Type B pancreatic cell (in vitro differentiated cells): Measurements from ENCODE around the gene LCN6. TPM values are rescaled to one million over a fixed set of nuclear protein-coding genes. Genes with fewer than 3 reads are reported as not detected.

ENCODE experiments used
- DNase-seq: peaks from one replicate; pipeline ENCODE4 v3.0.0; 2021; ENCODE audit warnings: mixed read lengths; ENCODE audit not compliant: unreplicated experiment; ENCODE audit errors: extremely low spot score
- H3K27ac Mint-ChIP-seq: 2 replicates; pipeline ENCODE4 v1.8.0; 2021; ENCODE audit warnings: mild to moderate bottlenecking, mixed read lengths
- H3K27me3 Mint-ChIP-seq: 2 replicates; pipeline ENCODE4 v1.8.0; 2021; ENCODE audit warnings: mixed read lengths
- H3K36me3 Mint-ChIP-seq: 2 replicates; pipeline ENCODE4 v1.8.0; 2021; ENCODE audit warnings: mixed read lengths
- H3K4me1 Mint-ChIP-seq: one replicate; pipeline ENCODE4 v1.8.0; 2021; ENCODE audit warnings: mixed read lengths; ENCODE audit not compliant: unreplicated experiment
- H3K4me3 Mint-ChIP-seq: 2 replicates; pipeline ENCODE4 v1.8.0; 2021; ENCODE audit warnings: mild to moderate bottlenecking, mixed read lengths
- H3K9me3 Mint-ChIP-seq: 2 replicates; pipeline ENCODE4 v1.8.0; 2021; ENCODE audit warnings: mixed read lengths
- CTCF ChIP-seq: fragments of 200-600 bp; sonication (generic); conservative IDR thresholded peaks from 2 replicates; pipeline ENCODE4 v1.5.0; 2021; ENCODE audit warnings: antibody characterized with exemption, mild to moderate bottlenecking
- total RNA-seq: library from RNA; stranded (reverse); gene quantifications from 2 replicates; pipeline ENCODE4 v1.2.1, GENCODE V29; 2021; ENCODE audit warnings: low replicate concordance

LCN6 gene
- total RNA-seq, 1 donor from 2014 or later: not detected

DNA sequence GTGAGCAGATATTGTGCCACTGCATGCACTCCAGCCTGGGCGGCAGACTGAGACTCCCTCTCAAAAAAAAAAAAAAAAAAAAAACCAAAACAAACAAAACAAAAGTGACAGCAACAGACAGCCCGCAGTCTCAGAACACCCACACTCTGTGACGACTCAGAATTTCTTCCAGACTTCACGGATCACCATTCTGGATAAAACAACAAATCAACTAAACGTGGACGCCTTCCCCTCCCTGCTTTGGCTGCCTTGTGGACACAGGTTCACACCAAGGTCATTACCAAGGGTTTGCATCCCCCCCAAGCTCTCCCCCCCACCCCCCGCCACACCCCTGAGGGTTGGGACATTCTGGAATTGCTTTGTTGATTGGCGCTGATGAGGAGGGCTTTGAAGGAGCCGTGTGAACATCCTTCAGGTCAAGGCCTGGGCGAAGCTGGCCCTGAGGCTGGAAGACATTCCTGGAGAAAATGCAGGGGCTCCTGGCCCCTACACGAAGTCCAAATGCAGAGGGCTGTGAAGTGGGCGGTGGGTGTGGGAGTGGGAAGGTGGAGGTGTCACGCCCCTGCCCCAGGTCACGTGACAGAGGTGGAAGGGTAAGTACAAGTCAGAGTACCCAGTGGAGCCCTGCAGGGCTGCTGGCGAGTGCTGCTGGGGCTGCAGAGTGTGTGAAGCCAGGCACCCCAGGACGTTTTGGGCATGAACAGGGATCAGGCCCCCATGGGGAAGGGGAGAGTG lies 15.7 kb downstream of the LCN6 start:
- peaks cover 11% of the 10 kb centered on the region for H3K4me1 Mint-ChIP-seq
- peak overlapping the region; percentile 54 for H3K27ac Mint-ChIP-seq
- TF ChIP-seq CTCF: no peak
- no peak for DNase-seq
- H3K9me3 Mint-ChIP-seq: no peaks in the 10 kb centered on the region
- H3K27me3 Mint-ChIP-seq: peaks cover under 1% of the 10 kb centered on the region
- no peak overlapping the region for H3K4me3 Mint-ChIP-seq
- H3K36me3 Mint-ChIP-seq: no peaks in the 10 kb centered on the region

- peak overlapping the region; percentile 72 for H3K4me3 Mint-ChIP-seq
- H3K27ac Mint-ChIP-seq: peak overlapping the region; percentile 39
- H3K27me3 Mint-ChIP-seq: peaks cover 5% of the 10 kb centered on the region
- no peak for TF ChIP-seq CTCF
- H3K36me3 Mint-ChIP-seq: peaks cover 12% of the 10 kb centered on the region
- DNase-seq: no peak
- peaks cover 27% of the 10 kb centered on the region for H3K4me1 Mint-ChIP-seq
- H3K9me3 Mint-ChIP-seq: no peaks in the 10 kb centered on the region
Measured at GRCh38 chr9:136729926-136730325, 18.4 kb downstream of the LCN6 start.

- Mint-ChIP-seq H3K4me3 (peak overlapping the region; percentile 72), H3K36me3 (peaks cover 17% of the 10 kb centered on the region), H3K4me1 (peaks cover 27% of the 10 kb centered on the region), H3K9me3 (no peaks in the 10 kb centered on the region), H3K27me3 (peaks cover 5% of the 10 kb centered on the region), H3K27ac (peak overlapping the region; percentile 39)
- no peak for DNase-seq
- no peak for TF ChIP-seq CTCF
Measured at GRCh38 chr9:136729144-136729543, 19.2 kb downstream of the LCN6 start.

DNA sequence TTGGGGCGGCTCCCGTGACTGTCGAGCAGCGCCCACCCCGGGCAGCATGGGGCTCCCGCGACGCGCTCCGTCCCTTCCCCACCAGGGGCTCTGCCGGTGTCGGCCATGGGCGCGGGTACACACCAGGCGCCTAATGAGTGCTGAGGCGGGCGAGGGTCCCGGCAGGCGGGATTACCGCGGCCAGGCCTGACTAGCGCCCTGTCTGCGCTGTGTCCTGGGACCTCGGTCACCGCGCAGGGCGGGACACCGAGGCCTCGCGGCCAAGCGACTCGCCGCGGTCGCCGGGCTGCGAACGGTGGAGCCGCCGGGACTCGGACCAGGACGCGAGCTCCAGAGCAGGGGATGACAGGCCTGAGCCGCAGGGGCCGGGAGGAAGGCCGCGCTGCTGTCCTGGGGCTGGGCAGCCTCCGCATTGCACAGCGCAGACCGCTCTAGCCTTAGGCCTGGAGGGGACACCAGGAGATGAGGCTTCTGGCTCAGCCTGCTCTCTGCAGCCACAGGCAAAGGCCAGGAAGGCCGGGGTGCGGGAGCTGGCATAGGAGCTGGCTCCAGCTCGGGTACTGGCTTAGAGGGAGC lies 19.7 kb downstream of the LCN6 start:
- no peak for TF ChIP-seq CTCF
- DNase-seq: no peak
- H3K27ac Mint-ChIP-seq: no peak overlapping the region
- H3K36me3 Mint-ChIP-seq: peaks cover 22% of the 10 kb centered on the region
- H3K4me3 Mint-ChIP-seq: peak overlapping the region; percentile 68
- H3K9me3 Mint-ChIP-seq: no peaks in the 10 kb centered on the region
- peaks cover 27% of the 10 kb centered on the region for H3K4me1 Mint-ChIP-seq
- H3K27me3 Mint-ChIP-seq: peaks cover 5% of the 10 kb centered on the region

GRCh38 chr9:136728080-136728547 lies 20.2 kb downstream of the LCN6 start:
- peaks cover 23% of the 10 kb centered on the region for H3K36me3 Mint-ChIP-seq
- peak; percentile 95 for TF ChIP-seq CTCF
- peaks cover 5% of the 10 kb centered on the region for H3K27me3 Mint-ChIP-seq
- peaks cover 27% of the 10 kb centered on the region for H3K4me1 Mint-ChIP-seq
- H3K27ac Mint-ChIP-seq: no peak overlapping the region
- no peaks in the 10 kb centered on the region for H3K9me3 Mint-ChIP-seq
- DNase-seq: peak; percentile 96
- H3K4me3 Mint-ChIP-seq: peak overlapping the region; percentile 70
